ENCODE results near the gene SLC1A2. TPM values are rescaled to one million over a fixed set of nuclear protein-coding genes. Genes with fewer than 3 reads are reported as not detected.
A peak's percentile ranks its signal among the peaks of the same experiment; 100 is the strongest.

Gene SLC1A2
- total and polyA plus RNA-seq, 2 donors (not counting 3 experiments of a cell fraction or from before 2014, with no cell fraction given), result not detected

- Histone ChIP-seq H3K36me3 (ENCODE audit: control insufficient read depth in 2 of 2, extremely low read depth in 1 of 2, insufficient read depth in 2 of 2, low read length in 2 of 2) (no peaks in the 10 kb centered on the region), H3K4me2 (ENCODE audit: insufficient read depth, low read length) (no peak overlapping the region), H3K4me1 (ENCODE audit: control insufficient read depth, extremely low read depth, insufficient read depth, low read length) (no peaks in the 10 kb centered on the region), H4K20me1 (replicated peaks; ENCODE audit: control insufficient read depth, extremely low read depth, insufficient read depth, low read length) (no peaks in the 10 kb centered on the region), H3K9me3 (replicated peaks; ENCODE audit: control insufficient read depth, insufficient read depth, low read length) (no peaks in the 10 kb centered on the region), H3K27ac (ENCODE audit: insufficient read depth, low read depth, low read length) (no peak overlapping the region), H3K4me3 (replicated peaks in 1 of 3; ENCODE audit: insufficient read depth in 1 of 3, low read depth in 1 of 3, low read length in 3 of 3) (no peak overlapping the region), H3K27me3 (ENCODE audit: control insufficient read depth in 2 of 2, insufficient read depth in 2 of 2, low read length in 2 of 2) (peaks cover 5 to 19% of the 10 kb centered on the region in 2 experiments), H2AFZ (ENCODE audit: low read depth, low read length) (no peak overlapping the region), H3K79me2 (ENCODE audit: control insufficient read depth, insufficient read depth, low read length) (no peaks in the 10 kb centered on the region), H3K9me1 (replicated peaks; ENCODE audit: control insufficient read depth, extremely low read depth, insufficient read depth, low read length) (no peaks in the 10 kb centered on the region), H3K9ac (replicated peaks; ENCODE audit: extremely low read depth, insufficient read depth, low read length) (no peak overlapping the region)
- POLR2A ChIA-PET, result no interaction called here
- TF ChIP-seq CTCF (IDR thresholded peaks at IDR 0.05; ENCODE audit: extremely low read depth in 1 of 2, insufficient read depth in 1 of 2, low read depth in 1 of 2, low read length in 2 of 2), result peak; percentile 51 to 52
- no peak for TF ChIP-seq POLR2AphosphoS5 (IDR thresholded peaks at IDR 0.05; ENCODE audit: insufficient read depth, low read depth, low read length)
- DNase-seq (ENCODE audit: low read depth, low spot score) (peak; percentile 25), FAIRE-seq (peak; percentile 67)
- dilution Hi-C loops (cut with MboI; ENCODE audit: extremely low pct_ligation_motif_present, low sequenced_read_pairs) (no loop called here), intact Hi-C loops (cut with micrococcal nuclease) (no loop called here)
- no TSS peak for BruUV-seq (replicated peaks)
- CTCF ChIA-PET, result interaction anchor here (0.8 to 2.0 kb wide), 8 partner anchors 11 to 818 kb away, joined by 3 to 10 read pairs (median 4); no protein-coding TSS in a partner anchor
Observed at GRCh38 chr11:35404388-35404775, 15.0 kb downstream of the SLC1A2 start.

GRCh38 chr11:35403765-35404387 is 15.5 kb downstream of the SLC1A2 start:
- TF ChIP-seq GATA2 (IDR thresholded peaks at IDR 0.05; ENCODE audit: insufficient read depth, insufficient read length, low read depth, low read length) (no peak), POLR2AphosphoS5 (IDR thresholded peaks at IDR 0.05; ENCODE audit: insufficient read depth, low read depth, low read length) (no peak), POLR2A (IDR thresholded peaks at IDR 0.05; ENCODE audit: low read depth, low read length) (no peak), FOS (IDR thresholded peaks at IDR 0.05; ENCODE audit: borderline replicate concordance, insufficient read depth, low read length) (no peak), MYC (IDR thresholded peaks at IDR 0.05; ENCODE audit: low read depth, low read length) (no peak), EZH2 (IDR thresholded peaks at IDR 0.05; ENCODE audit: borderline replicate concordance, low read depth, low read length, severe bottlenecking) (no peak), MAX (IDR thresholded peaks at IDR 0.05; ENCODE audit: insufficient read depth, insufficient read length) (no peak), JUN (IDR thresholded peaks at IDR 0.05; ENCODE audit: borderline replicate concordance, insufficient read depth, insufficient read length, low read depth) (no peak), CTCF (IDR thresholded peaks at IDR 0.05; ENCODE audit: extremely low read depth in 1 of 2, insufficient read depth in 1 of 2, low read depth in 1 of 2, low read length in 2 of 2) (no peak)
- POLR2A ChIA-PET, result no interaction called here

More at GRCh38 chr11:35403765-35404387, 15.5 kb downstream of the SLC1A2 start:
- CTCF ChIA-PET, result interaction anchor here (0.8 to 2.0 kb wide), 7 partner anchors 10 to 818 kb away, joined by 3 to 10 read pairs (median 3); no protein-coding TSS in a partner anchor
- FAIRE-seq (no peak), DNase-seq (ENCODE audit: low read depth, low spot score) (no peak)
- Histone ChIP-seq H4K20me1 (replicated peaks; ENCODE audit: control insufficient read depth, extremely low read depth, insufficient read depth, low read length) (no peaks in the 10 kb centered on the region), H2AFZ (ENCODE audit: low read depth, low read length) (no peak overlapping the region), H3K4me2 (ENCODE audit: insufficient read depth, low read length) (no peak overlapping the region), H3K79me2 (ENCODE audit: control insufficient read depth, insufficient read depth, low read length) (no peaks in the 10 kb centered on the region), H3K27me3 (ENCODE audit: control insufficient read depth in 2 of 2, insufficient read depth in 2 of 2, low read length in 2 of 2) (peaks cover 5 to 19% of the 10 kb centered on the region in 2 experiments), H3K4me1 (ENCODE audit: control insufficient read depth, extremely low read depth, insufficient read depth, low read length) (no peaks in the 10 kb centered on the region), H3K9ac (replicated peaks; ENCODE audit: extremely low read depth, insufficient read depth, low read length) (no peak overlapping the region), H3K27ac (ENCODE audit: insufficient read depth, low read depth, low read length) (no peak overlapping the region), H3K9me3 (replicated peaks; ENCODE audit: control insufficient read depth, insufficient read depth, low read length) (no peaks in the 10 kb centered on the region), H3K9me1 (replicated peaks; ENCODE audit: control insufficient read depth, extremely low read depth, insufficient read depth, low read length) (no peaks in the 10 kb centered on the region), H3K4me3 (replicated peaks in 1 of 3; ENCODE audit: insufficient read depth in 1 of 3, low read depth in 1 of 3, low read length in 3 of 3) (no peak overlapping the region), H3K36me3 (ENCODE audit: control insufficient read depth in 2 of 2, extremely low read depth in 1 of 2, insufficient read depth in 2 of 2, low read length in 2 of 2) (no peaks in the 10 kb centered on the region)
- dilution Hi-C loops (cut with MboI; ENCODE audit: extremely low pct_ligation_motif_present, low sequenced_read_pairs), result no loop called here
- intact Hi-C loops (cut with micrococcal nuclease), result no loop called here
- no TSS peak for BruUV-seq (replicated peaks)

Data from endothelial cell of umbilical vein (primary cell).